Fibroblast of mammary gland (primary cell): ENCODE results near the gene CDKN2B-AS1.

ENCODE experiments used
- DNase-seq: peaks from one replicate; pipeline ENCODE4 v3.0.0-alpha.2; 2010; ENCODE audit warnings: low read depth
- H3K4me3 ChIP-seq: 2 replicates; pipeline ENCODE4 v1.5.1; 2011; ENCODE audit warnings: low read depth, mild to moderate bottlenecking, low read length, moderate library complexity; ENCODE audit not compliant: control insufficient read depth
- CTCF ChIP-seq: conservative IDR thresholded peaks from 2 replicates; pipeline ENCODE4 v1.5.1; 2011; ENCODE audit warnings: low read depth, low read length, inconsistent platforms; ENCODE audit not compliant: control insufficient read depth, insufficient read depth

The CDKN2B-AS1 gene

GRCh38 chr9:21991072-21991959 lies 3.3 kb upstream of the CDKN2B-AS1 start:
- no peak for TF ChIP-seq CTCF
- DNase-seq = no peak
- no peak overlapping the region for H3K4me3 ChIP-seq

GRCh38 chr9:21993007-21993406 lies 1.6 kb upstream of the CDKN2B-AS1 start:
- H3K4me3 ChIP-seq = peak overlapping the region; percentile 98
- no peak for TF ChIP-seq CTCF
- DNase-seq = no peak

GRCh38 chr9:21993893-21994555 lies 567 bp upstream of the CDKN2B-AS1 start, which contains the start of gene CDKN2A:
Gene CDKN2A, minus strand, starts transcription at chr9:21994392.
- DNase-seq = no peak
- H3K4me3 ChIP-seq = peak within 1 kb of the TSS; percentile 98
- TF ChIP-seq CTCF = no peak

GRCh38 chr9:21995006-21995665 lies 545 bp downstream of the CDKN2B-AS1 start:
- peak; percentile 68 for DNase-seq
- H3K4me3 ChIP-seq = peak overlapping the region; percentile 98
- TF ChIP-seq CTCF = no peak

- peak; percentile 13 for TF ChIP-seq CTCF
- peak overlapping the region; percentile 98 for H3K4me3 ChIP-seq
- peak; percentile 52 for DNase-seq
Measured at GRCh38 chr9:21995666-21996398, 1.2 kb downstream of the CDKN2B-AS1 start.

- no peak overlapping the region for H3K4me3 ChIP-seq
- no peak for DNase-seq
- TF ChIP-seq CTCF = no peak
Measured at GRCh38 chr9:21996438-21996837, 1.8 kb downstream of the CDKN2B-AS1 start.
